ENCODE data around the gene DCUN1D1.

The DCUN1D1 gene

GRCh38 chr3:182957226-182957625 is 23.1 kb downstream of the DCUN1D1 start:
- Histone ChIP-seq H3K36me3 (ENCODE audit: control insufficient read depth, insufficient read depth, low read length) (no peaks in the 10 kb centered on the region), H3K4me1 (no peaks in the 10 kb centered on the region), H3K4me2 (ENCODE audit: low read length) (no peak overlapping the region), H3K27ac (no peak overlapping the region), H3K9me3 (ENCODE audit: control insufficient read depth, low read length) (no peaks in the 10 kb centered on the region), H2AFZ (no peak overlapping the region), H3K79me2 (no peaks in the 10 kb centered on the region), H3K4me3 (ENCODE audit: low read depth, low read length) (no peak overlapping the region), H3K27me3 (ENCODE audit: control insufficient read depth, insufficient read depth, low read length) (no peaks in the 10 kb centered on the region), H3K9ac (no peak overlapping the region)
- no peak for TF ChIP-seq CTCF (IDR thresholded peaks at IDR 0.05)

GRCh38 chr3:182954553-182955235 is 25.6 kb downstream of the DCUN1D1 start:
- H3K4me1 ChIP-seq, result no peaks in the 10 kb centered on the region
- no peaks in the 10 kb centered on the region for H3K9me3 ChIP-seq (ENCODE audit: control insufficient read depth, low read length)
- no peaks in the 10 kb centered on the region for H3K36me3 ChIP-seq (ENCODE audit: control insufficient read depth, insufficient read depth, low read length)
- no peak overlapping the region for H3K4me3 ChIP-seq (ENCODE audit: low read depth, low read length)
- no peaks in the 10 kb centered on the region for H3K79me2 ChIP-seq
- H3K27me3 ChIP-seq (ENCODE audit: control insufficient read depth, insufficient read depth, low read length), result no peaks in the 10 kb centered on the region
- no peak overlapping the region for H3K9ac ChIP-seq
- H3K27ac ChIP-seq, result no peak overlapping the region
- no peak for TF ChIP-seq CTCF (IDR thresholded peaks at IDR 0.05)
- H3K4me2 ChIP-seq (ENCODE audit: low read length), result no peak overlapping the region
- no peak overlapping the region for H2AFZ ChIP-seq

GRCh38 chr3:182949688-182950087 is 30.6 kb downstream of the DCUN1D1 start:
- no peak overlapping the region for H2AFZ ChIP-seq
- H3K27ac ChIP-seq, result no peak overlapping the region
- no peak overlapping the region for H3K4me2 ChIP-seq (ENCODE audit: low read length)
- H3K9me3 ChIP-seq (ENCODE audit: control insufficient read depth, low read length), result no peaks in the 10 kb centered on the region
- no peaks in the 10 kb centered on the region for H3K79me2 ChIP-seq
- no peak overlapping the region for H3K9ac ChIP-seq
- H3K27me3 ChIP-seq (ENCODE audit: control insufficient read depth, insufficient read depth, low read length), result no peaks in the 10 kb centered on the region
- no peak overlapping the region for H3K4me3 ChIP-seq (ENCODE audit: low read depth, low read length)
- H3K36me3 ChIP-seq (ENCODE audit: control insufficient read depth, insufficient read depth, low read length), result no peaks in the 10 kb centered on the region
- no peak for TF ChIP-seq CTCF (IDR thresholded peaks at IDR 0.05)
- no peaks in the 10 kb centered on the region for H3K4me1 ChIP-seq

- no peak for TF ChIP-seq CTCF (IDR thresholded peaks at IDR 0.05)
- H3K36me3 ChIP-seq (ENCODE audit: control insufficient read depth, insufficient read depth, low read length), result no peaks in the 10 kb centered on the region
- H3K4me2 ChIP-seq (ENCODE audit: low read length), result no peak overlapping the region
- no peaks in the 10 kb centered on the region for H3K79me2 ChIP-seq
- no peak overlapping the region for H2AFZ ChIP-seq
- H3K4me1 ChIP-seq, result no peaks in the 10 kb centered on the region
- H3K4me3 ChIP-seq (ENCODE audit: low read depth, low read length), result no peak overlapping the region
- no peak overlapping the region for H3K27ac ChIP-seq
- H3K9ac ChIP-seq, result no peak overlapping the region
- no peaks in the 10 kb centered on the region for H3K9me3 ChIP-seq (ENCODE audit: control insufficient read depth, low read length)
- no peaks in the 10 kb centered on the region for H3K27me3 ChIP-seq (ENCODE audit: control insufficient read depth, insufficient read depth, low read length)
Observed at GRCh38 chr3:182948305-182948704, 32.0 kb downstream of the DCUN1D1 start.

- H3K4me1 ChIP-seq, result no peaks in the 10 kb centered on the region
- TF ChIP-seq CTCF (IDR thresholded peaks at IDR 0.05), result no peak
- H3K36me3 ChIP-seq (ENCODE audit: control insufficient read depth, insufficient read depth, low read length), result no peaks in the 10 kb centered on the region
- no peaks in the 10 kb centered on the region for H3K79me2 ChIP-seq
- no peaks in the 10 kb centered on the region for H3K27me3 ChIP-seq (ENCODE audit: control insufficient read depth, insufficient read depth, low read length)
- no peak overlapping the region for H3K4me3 ChIP-seq (ENCODE audit: low read depth, low read length)
- no peak overlapping the region for H2AFZ ChIP-seq
- no peak overlapping the region for H3K4me2 ChIP-seq (ENCODE audit: low read length)
- no peak overlapping the region for H3K9ac ChIP-seq
- no peaks in the 10 kb centered on the region for H3K9me3 ChIP-seq (ENCODE audit: control insufficient read depth, low read length)
- no peak overlapping the region for H3K27ac ChIP-seq
Observed at GRCh38 chr3:182947888-182948287, 32.5 kb downstream of the DCUN1D1 start.
